Measurements from ENCODE around the gene POF1B.
A peak's percentile ranks its signal among the peaks of the same experiment; 100 is the strongest.
"Not testable (repeated sequence)": the region's sequence is repeated elsewhere in the genome, so short reads cannot be mapped to it uniquely, and the experiment has no call there.

POF1B gene

GRCh38 chrX:85379174-85379907 lies at the start of gene POF1B:
TSS of gene POF1B (minus strand) at chrX:85379665. CDS start at chrX:85379454, 211 bp downstream.
- DNase-seq: peak; percentile 55

GRCh38 chrX:85429066-85429465 lies 49.6 kb upstream of the POF1B start:
- DNase-seq: no peak

- no peak for DNase-seq
Measured at GRCh38 chrX:85419293-85419692, 39.8 kb upstream of the POF1B start.

- DNase-seq: no peak
Measured at GRCh38 chrX:85391878-85392238, 12.4 kb upstream of the POF1B start.

- DNase-seq: no peak
Measured at GRCh38 chrX:85391185-85391877, 11.9 kb upstream of the POF1B start.

- DNase-seq: no peak
Measured at GRCh38 chrX:85381602-85382001, 2.1 kb upstream of the POF1B start.

- no peak for DNase-seq
Measured at GRCh38 chrX:85378461-85378860, 1.0 kb downstream of the POF1B start.

- DNase-seq: peak; percentile 27
Measured at GRCh38 chrX:85375333-85375738, 4.1 kb downstream of the POF1B start.

- no peak for DNase-seq
Measured at GRCh38 chrX:85365370-85365995, 14.0 kb downstream of the POF1B start.

GRCh38 chrX:85359051-85359450 lies 20.4 kb downstream of the POF1B start:
- no peak for DNase-seq

- no peak for DNase-seq
Measured at GRCh38 chrX:85345523-85345922, 33.9 kb downstream of the POF1B start.

- no peak for DNase-seq
Measured at GRCh38 chrX:85327060-85327333, 52.5 kb downstream of the POF1B start.

- DNase-seq: no peak
Measured at GRCh38 chrX:85326234-85327059, 53.0 kb downstream of the POF1B start.

- DNase-seq: not testable (repeated sequence)
Measured at GRCh38 chrX:85311348-85311747, 68.1 kb downstream of the POF1B start.

GRCh38 chrX:85309717-85310116 lies 69.7 kb downstream of the POF1B start:
- DNase-seq: no peak

- no peak for DNase-seq
Measured at GRCh38 chrX:85303544-85303943, 75.9 kb downstream of the POF1B start.

GRCh38 chrX:85288992-85289723 lies 90.3 kb downstream of the POF1B start:
- DNase-seq: no peak

GRCh38 chrX:85285286-85285685 lies 94.2 kb downstream of the POF1B start:
- not testable (repeated sequence) for DNase-seq

- DNase-seq: peak; percentile 31
Measured at GRCh38 chrX:85244450-85245211, 134.8 kb downstream of the POF1B start.

- peak; percentile 90 for DNase-seq
Measured at GRCh38 chrX:85243761-85244449, 135.6 kb downstream of the POF1B start, which contains the start of the genes SATL1 and ZNF711. TSS of gene SATL1 (minus strand) at chrX:85243779. CDS start at chrX:85108968, 134,811 bp downstream. TSS of gene ZNF711 (plus strand) at chrX:85243991. CDS start at chrX:85247573, 3,582 bp downstream.

- DNase-seq: no peak
Measured at GRCh38 chrX:85243155-85243554, 136.3 kb downstream of the POF1B start.
